HL-60 (cell line): Measurements from ENCODE around the gene MORN2.

Source experiments
- POLR2AphosphoS5 ChIP-seq: IDR thresholded peaks from 2 replicates; pipeline ENCODE4 v1.6.1; 2012; ENCODE audit warnings: low read depth
- REST ChIP-seq: IDR thresholded peaks from 2 replicates; pipeline ENCODE4 v1.6.1; 2012; ENCODE audit warnings: low read depth; ENCODE audit not compliant: insufficient replicate concordance
- SPI1 ChIP-seq: IDR thresholded peaks from 2 replicates; pipeline ENCODE4 v1.6.1; 2012; ENCODE audit warnings: low read depth, mild to moderate bottlenecking, borderline replicate concordance
- TF ChIP-seq, protein P1 (sequence below): IDR thresholded peaks from one replicate; pipeline ENCODE4 v1.5.1; 2011; ENCODE audit warnings: low read length, control low read depth, inconsistent platforms; ENCODE audit not compliant: insufficient read depth

GRCh38 chr2:38875227-38875575 is 575 bp upstream of the MORN2 start:
- no peak for TF ChIP-seq POLR2AphosphoS5
- TF ChIP-seq, protein P1, sequence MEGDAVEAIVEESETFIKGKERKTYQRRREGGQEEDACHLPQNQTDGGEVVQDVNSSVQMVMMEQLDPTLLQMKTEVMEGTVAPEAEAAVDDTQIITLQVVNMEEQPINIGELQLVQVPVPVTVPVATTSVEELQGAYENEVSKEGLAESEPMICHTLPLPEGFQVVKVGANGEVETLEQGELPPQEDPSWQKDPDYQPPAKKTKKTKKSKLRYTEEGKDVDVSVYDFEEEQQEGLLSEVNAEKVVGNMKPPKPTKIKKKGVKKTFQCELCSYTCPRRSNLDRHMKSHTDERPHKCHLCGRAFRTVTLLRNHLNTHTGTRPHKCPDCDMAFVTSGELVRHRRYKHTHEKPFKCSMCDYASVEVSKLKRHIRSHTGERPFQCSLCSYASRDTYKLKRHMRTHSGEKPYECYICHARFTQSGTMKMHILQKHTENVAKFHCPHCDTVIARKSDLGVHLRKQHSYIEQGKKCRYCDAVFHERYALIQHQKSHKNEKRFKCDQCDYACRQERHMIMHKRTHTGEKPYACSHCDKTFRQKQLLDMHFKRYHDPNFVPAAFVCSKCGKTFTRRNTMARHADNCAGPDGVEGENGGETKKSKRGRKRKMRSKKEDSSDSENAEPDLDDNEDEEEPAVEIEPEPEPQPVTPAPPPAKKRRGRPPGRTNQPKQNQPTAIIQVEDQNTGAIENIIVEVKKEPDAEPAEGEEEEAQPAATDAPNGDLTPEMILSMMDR: no peak
- TF ChIP-seq REST: no peak
- no peak for TF ChIP-seq SPI1
